ENCODE measurements around the gene PPP1R12A.
"Not testable (repeated sequence)": the region's sequence is repeated elsewhere in the genome, so short reads cannot be mapped to it uniquely, and the experiment has no call there.

Gene PPP1R12A

GRCh38 chr12:79935021-79935623 is at the start of gene PPP1R12A:
Gene PPP1R12A, minus strand, starts transcription at chr12:79935097. Its CDS starts 166 bp downstream, at chr12:79934931.
- peak; percentile 83 for DNase-seq

- DNase-seq, result no peak
Observed at GRCh38 chr12:79983986-79984620, 49.2 kb upstream of the PPP1R12A start.

- DNase-seq, result no peak
Observed at GRCh38 chr12:79983492-79983891, 48.6 kb upstream of the PPP1R12A start.

GRCh38 chr12:79982086-79983062 is 47.5 kb upstream of the PPP1R12A start:
- no peak for DNase-seq

GRCh38 chr12:79978692-79979091 is 43.8 kb upstream of the PPP1R12A start:
- DNase-seq, result no peak

- DNase-seq, result not testable (repeated sequence)
Observed at GRCh38 chr12:79977856-79978460, 43.1 kb upstream of the PPP1R12A start.

- no peak for DNase-seq
Observed at GRCh38 chr12:79975143-79975542, 40.2 kb upstream of the PPP1R12A start.

GRCh38 chr12:79973801-79974200 is 38.9 kb upstream of the PPP1R12A start:
- no peak for DNase-seq

- no peak for DNase-seq
Observed at GRCh38 chr12:79964100-79964627, 29.3 kb upstream of the PPP1R12A start.

- DNase-seq, result no peak
Observed at GRCh38 chr12:79961411-79961810, 26.5 kb upstream of the PPP1R12A start.

GRCh38 chr12:79959484-79959883 is 24.6 kb upstream of the PPP1R12A start:
- DNase-seq, result no peak

- no peak for DNase-seq
Observed at GRCh38 chr12:79956896-79957295, 22.0 kb upstream of the PPP1R12A start.

- DNase-seq, result no peak
Observed at GRCh38 chr12:79955561-79955960, 20.7 kb upstream of the PPP1R12A start.

- no peak for DNase-seq
Observed at GRCh38 chr12:79954037-79954610, 19.2 kb upstream of the PPP1R12A start.

- DNase-seq, result no peak
Observed at GRCh38 chr12:79949098-79949497, 14.2 kb upstream of the PPP1R12A start.

GRCh38 chr12:79945433-79945832 is 10.5 kb upstream of the PPP1R12A start:
- no peak for DNase-seq

GRCh38 chr12:79944565-79944964 is 9.7 kb upstream of the PPP1R12A start:
- no peak for DNase-seq

GRCh38 chr12:79942846-79943245 is 7.9 kb upstream of the PPP1R12A start:
- DNase-seq, result not testable (repeated sequence)

GRCh38 chr12:79939728-79940310 is 4.9 kb upstream of the PPP1R12A start:
- DNase-seq, result no peak

- DNase-seq, result no peak
Observed at GRCh38 chr12:79938843-79939242, 3.9 kb upstream of the PPP1R12A start.

- DNase-seq, result no peak
Observed at GRCh38 chr12:79936670-79937069, 1.8 kb upstream of the PPP1R12A start.
